ENCODE data around the gene ATP8B4. TPM values are rescaled to one million over a fixed set of nuclear protein-coding genes. Genes with fewer than 3 reads are reported as not detected.

ATP8B4 gene
- total RNA-seq, 1 experiment from 2014 or later, result 0.24 TPM

DNA sequence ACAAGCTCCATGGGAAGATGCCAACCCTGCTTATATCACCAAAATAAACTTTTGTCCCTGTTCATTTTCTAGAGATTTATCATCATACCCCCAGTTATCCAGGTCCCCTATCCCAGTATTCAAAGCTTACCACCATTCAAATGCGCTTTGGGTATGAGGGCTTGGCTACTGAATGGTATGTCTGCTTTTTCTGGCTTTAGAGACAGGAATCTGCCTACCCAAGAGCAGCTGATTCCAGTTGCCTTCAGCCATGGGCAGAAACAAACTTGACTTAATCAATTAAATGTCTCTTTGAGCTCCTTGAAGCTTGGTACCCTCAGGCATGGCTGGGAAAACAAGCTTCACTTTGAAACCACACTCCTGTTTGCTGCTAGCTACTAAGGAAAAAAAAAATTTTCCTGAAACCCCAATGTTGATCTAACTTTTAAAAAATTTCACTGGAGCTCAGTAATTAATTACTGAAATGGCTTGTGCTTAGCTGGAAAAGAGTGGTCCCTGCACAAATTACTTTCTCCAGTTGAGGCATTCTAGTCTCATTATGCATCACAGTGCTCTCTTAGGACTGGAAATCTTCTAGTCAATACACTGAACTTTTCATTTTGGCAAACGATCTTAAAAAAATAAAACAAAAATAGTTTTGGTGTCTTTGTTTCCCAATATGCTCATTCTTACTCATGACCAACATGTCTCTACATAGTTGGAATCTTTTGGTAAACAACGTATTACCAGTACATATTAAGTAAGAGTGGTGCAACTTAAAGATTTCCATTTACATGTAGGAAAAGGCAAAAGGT lies 255.4 kb downstream of the ATP8B4 start:
- intact Hi-C loops (cut with micrococcal nuclease; ENCODE audit: unreplicated experiment), result no loop called here
- Mint-ChIP-seq H3K27me3 (ENCODE audit: unreplicated experiment) (no peaks in the 10 kb centered on the region), H3K4me1 (ENCODE audit: low read depth, unreplicated experiment) (no peaks in the 10 kb centered on the region), H3K4me3 (ENCODE audit: low read depth, unreplicated experiment) (no peak overlapping the region), H3K9me3 (ENCODE audit: low read depth, unreplicated experiment) (no peaks in the 10 kb centered on the region), H3K36me3 (ENCODE audit: insufficient read depth, unreplicated experiment) (no peaks in the 10 kb centered on the region), H3K27ac (ENCODE audit: unreplicated experiment) (no peak overlapping the region)
- BruUV-seq (replicated peaks), result no TSS peak
- DNase-seq, result no peak
- CTCF ChIA-PET, result no interaction called here
- TF ChIP-seq, protein P1, sequence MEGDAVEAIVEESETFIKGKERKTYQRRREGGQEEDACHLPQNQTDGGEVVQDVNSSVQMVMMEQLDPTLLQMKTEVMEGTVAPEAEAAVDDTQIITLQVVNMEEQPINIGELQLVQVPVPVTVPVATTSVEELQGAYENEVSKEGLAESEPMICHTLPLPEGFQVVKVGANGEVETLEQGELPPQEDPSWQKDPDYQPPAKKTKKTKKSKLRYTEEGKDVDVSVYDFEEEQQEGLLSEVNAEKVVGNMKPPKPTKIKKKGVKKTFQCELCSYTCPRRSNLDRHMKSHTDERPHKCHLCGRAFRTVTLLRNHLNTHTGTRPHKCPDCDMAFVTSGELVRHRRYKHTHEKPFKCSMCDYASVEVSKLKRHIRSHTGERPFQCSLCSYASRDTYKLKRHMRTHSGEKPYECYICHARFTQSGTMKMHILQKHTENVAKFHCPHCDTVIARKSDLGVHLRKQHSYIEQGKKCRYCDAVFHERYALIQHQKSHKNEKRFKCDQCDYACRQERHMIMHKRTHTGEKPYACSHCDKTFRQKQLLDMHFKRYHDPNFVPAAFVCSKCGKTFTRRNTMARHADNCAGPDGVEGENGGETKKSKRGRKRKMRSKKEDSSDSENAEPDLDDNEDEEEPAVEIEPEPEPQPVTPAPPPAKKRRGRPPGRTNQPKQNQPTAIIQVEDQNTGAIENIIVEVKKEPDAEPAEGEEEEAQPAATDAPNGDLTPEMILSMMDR (IDR thresholded peaks at IDR 0.05; ENCODE audit: unreplicated experiment), result no peak

DNA sequence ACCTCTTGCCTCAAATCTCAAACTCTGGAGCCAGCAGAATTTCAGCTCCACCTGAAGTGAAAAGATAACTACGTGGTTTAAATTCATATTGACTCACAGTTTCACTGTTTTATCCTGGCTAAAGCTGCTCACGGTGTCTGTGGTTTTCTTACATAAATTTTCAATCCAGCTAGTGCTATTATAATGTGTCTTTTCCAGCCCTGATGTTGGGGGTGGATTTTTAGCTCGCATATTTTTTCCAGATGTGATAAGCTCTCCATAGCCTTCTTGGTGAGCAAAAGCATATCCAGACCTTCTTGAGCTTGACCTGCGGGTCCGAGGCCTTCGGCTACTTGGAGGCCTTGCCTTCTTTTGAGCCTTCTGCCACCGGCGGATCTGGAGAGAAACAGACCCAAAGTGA lies 258.9 kb downstream of the ATP8B4 start:
- Mint-ChIP-seq H3K27ac (ENCODE audit: unreplicated experiment) (no peak overlapping the region), H3K36me3 (ENCODE audit: insufficient read depth, unreplicated experiment) (no peaks in the 10 kb centered on the region), H3K9me3 (ENCODE audit: low read depth, unreplicated experiment) (no peaks in the 10 kb centered on the region), H3K4me1 (ENCODE audit: low read depth, unreplicated experiment) (no peaks in the 10 kb centered on the region), H3K4me3 (ENCODE audit: low read depth, unreplicated experiment) (no peak overlapping the region), H3K27me3 (ENCODE audit: unreplicated experiment) (no peaks in the 10 kb centered on the region)
- intact Hi-C loops (cut with micrococcal nuclease; ENCODE audit: unreplicated experiment), result no loop called here
- CTCF ChIA-PET, result interaction anchor here (0.7 kb wide), 1 partner anchor 424 kb away, joined by 3 read pairs; no protein-coding TSS in a partner anchor
- no peak for DNase-seq
- no TSS peak for BruUV-seq (replicated peaks)
- TF ChIP-seq, protein P1 (IDR thresholded peaks at IDR 0.05; ENCODE audit: unreplicated experiment), result no peak

DNA sequence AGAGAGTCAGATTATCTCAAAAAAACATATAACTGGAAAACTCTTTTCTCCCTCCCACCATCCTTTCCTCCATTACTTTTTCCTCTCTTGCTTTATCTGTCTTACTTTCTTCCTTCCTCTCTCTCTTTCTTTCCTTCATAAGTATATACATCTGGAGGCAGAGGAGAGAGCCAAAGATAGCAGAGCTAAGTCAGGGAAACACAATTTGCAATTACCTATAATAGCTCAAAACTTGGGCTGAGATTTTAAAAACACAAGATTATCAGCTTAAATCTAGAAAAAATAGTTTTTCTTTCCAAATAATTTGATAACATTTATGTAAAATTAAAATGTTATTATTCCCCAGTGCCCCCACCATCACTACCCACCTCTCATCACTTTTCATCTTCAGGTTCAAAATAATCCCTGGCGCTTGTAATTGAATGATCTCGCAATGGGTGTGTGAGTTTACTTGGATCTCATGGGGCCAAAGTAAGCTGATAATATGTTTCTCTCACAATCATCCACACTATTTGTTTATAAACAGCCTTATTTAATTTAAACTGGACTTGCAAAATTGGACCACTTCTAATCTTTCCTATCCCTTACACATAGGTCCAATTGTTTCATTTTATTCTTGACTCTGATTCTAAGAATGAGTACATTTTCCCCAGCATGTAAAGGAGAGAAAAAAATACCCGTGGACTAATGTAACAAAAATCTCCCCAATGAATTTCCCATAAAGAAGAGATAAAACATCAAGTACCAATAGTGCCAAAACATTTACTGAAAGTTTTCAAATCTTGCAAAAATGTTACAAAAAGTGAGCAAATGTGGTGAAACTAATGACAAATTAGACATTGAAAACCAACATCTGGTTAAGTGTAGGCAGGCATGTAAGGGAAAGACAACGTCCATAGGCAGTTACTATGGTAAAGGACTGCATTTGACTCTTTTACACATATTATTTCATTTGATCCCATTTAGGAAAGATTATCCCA lies 261.2 kb downstream of the ATP8B4 start:
- no peak for DNase-seq
- no peaks in the 10 kb centered on the region for H3K4me1 Mint-ChIP-seq (ENCODE audit: low read depth, unreplicated experiment)
- no peak overlapping the region for H3K4me3 Mint-ChIP-seq (ENCODE audit: low read depth, unreplicated experiment)
- H3K27me3 Mint-ChIP-seq (ENCODE audit: unreplicated experiment), result no peaks in the 10 kb centered on the region
- intact Hi-C loops (cut with micrococcal nuclease; ENCODE audit: unreplicated experiment), result no loop called here
- no TSS peak for BruUV-seq (replicated peaks)
- H3K36me3 Mint-ChIP-seq (ENCODE audit: insufficient read depth, unreplicated experiment), result no peaks in the 10 kb centered on the region
- TF ChIP-seq, protein P1 (IDR thresholded peaks at IDR 0.05; ENCODE audit: unreplicated experiment), result no peak
- no peaks in the 10 kb centered on the region for H3K9me3 Mint-ChIP-seq (ENCODE audit: low read depth, unreplicated experiment)
- H3K27ac Mint-ChIP-seq (ENCODE audit: unreplicated experiment), result no peak overlapping the region
- CTCF ChIA-PET, result no interaction called here

DNA sequence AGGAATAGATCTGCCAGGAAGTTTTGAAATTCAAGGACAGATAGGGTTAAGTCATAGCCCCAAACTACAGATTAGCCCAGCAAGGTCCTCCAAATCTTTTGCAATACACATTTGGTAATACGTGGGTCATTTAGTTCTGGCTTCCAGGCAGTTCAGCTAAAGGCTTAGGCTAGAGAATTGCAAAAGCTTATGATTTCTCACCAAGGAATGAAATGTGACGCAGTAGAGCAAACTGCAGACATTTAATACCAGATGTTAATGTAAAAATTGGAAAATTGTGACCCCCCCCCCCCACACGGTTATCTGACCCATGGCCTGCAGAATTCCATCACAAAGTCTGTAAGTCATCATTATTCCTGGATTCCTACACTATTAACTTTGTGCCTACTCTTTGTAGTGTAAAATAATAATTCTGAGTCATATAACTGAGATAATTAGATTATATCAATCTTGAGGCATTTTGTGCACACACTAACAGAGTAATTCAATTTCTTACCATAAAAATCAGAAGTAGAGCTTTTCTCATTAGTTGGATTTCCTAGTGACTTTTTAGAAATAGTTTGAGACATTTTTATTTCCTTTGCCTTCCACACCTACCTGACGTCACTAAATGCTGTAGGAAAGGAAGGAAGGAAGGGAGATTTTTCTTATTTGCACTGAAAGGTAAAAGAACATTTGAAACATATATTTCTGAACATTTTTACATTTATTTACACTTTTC lies 263.0 kb downstream of the ATP8B4 start:
- Mint-ChIP-seq H3K27me3 (ENCODE audit: unreplicated experiment) (no peaks in the 10 kb centered on the region), H3K4me3 (ENCODE audit: low read depth, unreplicated experiment) (no peak overlapping the region), H3K36me3 (ENCODE audit: insufficient read depth, unreplicated experiment) (no peaks in the 10 kb centered on the region), H3K27ac (ENCODE audit: unreplicated experiment) (no peak overlapping the region), H3K9me3 (ENCODE audit: low read depth, unreplicated experiment) (peaks cover under 1% of the 10 kb centered on the region), H3K4me1 (ENCODE audit: low read depth, unreplicated experiment) (no peaks in the 10 kb centered on the region)
- no TSS peak for BruUV-seq (replicated peaks)
- CTCF ChIA-PET, result no interaction called here
- no peak for DNase-seq
- TF ChIP-seq, protein P1 (IDR thresholded peaks at IDR 0.05; ENCODE audit: unreplicated experiment), result no peak
- intact Hi-C loops (cut with micrococcal nuclease; ENCODE audit: unreplicated experiment), result no loop called here

Data from Calu3 (cell line).